NCI-H526 (cell line): ENCODE results near the gene CCDC13.

Experiments
- DNase-seq, 2 experiments: peaks; one replicate each; lab custom pipeline; 2025; lab: John Stamatoyannopoulos, UW

CCDC13 gene

GRCh38 chr3:42752441-42752840, 20.6 kb downstream of the CCDC13 start:
- no peak for DNase-seq

DNA sequence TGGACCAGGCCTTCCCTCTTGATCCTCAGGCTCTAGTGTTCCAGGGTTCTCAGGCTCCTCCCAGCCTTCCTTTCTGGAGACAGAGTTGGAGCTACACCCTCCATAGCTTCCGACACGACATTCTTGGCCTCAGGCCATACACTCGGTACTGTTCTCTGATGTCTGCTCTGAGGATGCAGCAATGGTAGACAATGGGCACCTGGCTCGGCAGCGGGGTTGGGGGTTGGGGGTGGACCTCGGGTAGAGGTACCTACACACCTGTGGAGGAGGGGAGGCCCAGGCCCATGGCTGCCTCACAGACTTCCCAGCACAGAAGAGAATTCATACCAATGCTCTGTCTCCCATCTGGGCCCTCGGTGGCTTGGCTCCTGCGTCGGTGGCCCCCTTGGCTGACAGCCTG, 21.4 kb downstream of the CCDC13 start:
- no peak for DNase-seq

GRCh38 chr3:42750834-42751233, 22.2 kb downstream of the CCDC13 start:
- DNase-seq, result no peak

DNA sequence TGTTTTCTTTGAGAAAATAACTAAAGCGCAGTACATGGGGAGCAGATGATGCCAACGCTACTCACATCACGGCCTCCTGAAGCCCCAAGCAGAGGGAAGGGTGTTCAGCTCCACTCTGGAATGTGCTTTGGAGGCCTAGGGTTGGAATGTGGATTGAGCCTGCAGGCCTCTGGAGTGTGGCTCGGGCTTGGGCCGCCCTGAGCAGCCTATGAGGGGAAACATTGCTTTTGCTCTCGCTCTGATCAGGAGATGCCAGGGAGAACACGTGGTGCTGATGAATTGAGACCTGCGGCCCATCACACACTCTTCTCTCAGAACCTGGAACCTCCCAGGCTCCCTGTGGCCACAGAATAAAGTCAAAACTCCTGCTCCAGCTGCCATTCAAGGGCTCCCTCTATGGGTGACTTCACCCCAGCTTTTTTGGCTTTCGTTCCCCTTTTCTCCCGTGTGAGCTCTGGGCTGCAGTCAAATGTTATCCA, 23.3 kb downstream of the CCDC13 start:
- no peak for DNase-seq

GRCh38 chr3:42749025-42749752, 23.9 kb downstream of the CCDC13 start:
- DNase-seq, result no peak

DNA sequence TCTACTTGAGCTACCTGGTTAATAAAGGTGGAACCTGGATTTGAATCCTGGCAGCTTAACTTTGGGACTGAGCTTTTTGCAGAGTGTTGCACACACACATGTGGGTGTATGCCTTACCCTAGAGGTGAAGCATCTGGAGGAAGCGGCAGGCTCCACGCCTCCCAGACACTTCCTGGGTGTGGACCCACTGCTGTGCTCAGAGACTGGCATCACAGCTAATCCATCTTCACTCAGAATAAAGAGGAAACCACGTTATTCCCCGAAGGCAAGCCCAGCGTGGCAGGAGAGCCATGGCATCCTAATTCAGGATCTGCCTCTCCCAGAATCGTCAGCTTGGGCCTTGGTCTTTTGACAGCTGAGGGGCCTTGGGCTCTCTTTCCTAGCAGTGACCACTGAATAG, 25.5 kb downstream of the CCDC13 start:
- DNase-seq, result no peak

GRCh38 chr3:42746455-42747450, 26.3 kb downstream of the CCDC13 start:
- DNase-seq, result no peak

DNA sequence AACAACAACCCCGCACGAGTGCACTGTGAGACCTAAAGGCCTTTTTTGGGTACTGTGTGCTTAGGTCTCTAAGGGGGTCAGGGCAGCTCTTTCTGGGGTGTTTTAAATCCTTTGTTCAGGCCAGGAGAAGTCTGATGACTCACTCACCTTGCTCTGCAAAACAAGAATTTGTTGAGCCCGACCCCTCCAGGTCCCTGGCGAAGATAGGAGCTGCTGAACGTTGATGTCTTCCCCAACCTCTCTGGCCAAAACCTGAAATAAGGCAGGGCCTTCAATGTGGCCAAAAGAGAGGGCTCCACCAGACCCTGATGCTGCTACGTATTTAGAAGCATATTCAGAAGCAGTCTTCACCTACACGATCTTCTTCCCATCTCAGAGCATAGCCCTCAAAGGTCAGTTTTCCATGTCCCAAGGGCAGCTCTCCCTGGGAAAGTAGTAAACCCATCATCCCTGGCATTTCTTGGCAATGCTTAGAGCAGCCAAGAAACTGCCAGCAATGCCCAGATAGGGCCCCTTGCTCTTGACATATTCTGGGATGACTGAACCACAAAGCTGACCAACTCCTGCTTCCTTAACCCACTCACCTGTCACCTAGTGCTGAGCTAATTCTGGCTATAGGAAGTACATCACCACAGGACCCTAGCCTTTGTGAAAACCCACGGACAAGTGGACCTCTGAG, 27.1 kb downstream of the CCDC13 start:
- no peak for DNase-seq

GRCh38 chr3:42745291-42745745, 27.7 kb downstream of the CCDC13 start:
- DNase-seq, result no peak

DNA sequence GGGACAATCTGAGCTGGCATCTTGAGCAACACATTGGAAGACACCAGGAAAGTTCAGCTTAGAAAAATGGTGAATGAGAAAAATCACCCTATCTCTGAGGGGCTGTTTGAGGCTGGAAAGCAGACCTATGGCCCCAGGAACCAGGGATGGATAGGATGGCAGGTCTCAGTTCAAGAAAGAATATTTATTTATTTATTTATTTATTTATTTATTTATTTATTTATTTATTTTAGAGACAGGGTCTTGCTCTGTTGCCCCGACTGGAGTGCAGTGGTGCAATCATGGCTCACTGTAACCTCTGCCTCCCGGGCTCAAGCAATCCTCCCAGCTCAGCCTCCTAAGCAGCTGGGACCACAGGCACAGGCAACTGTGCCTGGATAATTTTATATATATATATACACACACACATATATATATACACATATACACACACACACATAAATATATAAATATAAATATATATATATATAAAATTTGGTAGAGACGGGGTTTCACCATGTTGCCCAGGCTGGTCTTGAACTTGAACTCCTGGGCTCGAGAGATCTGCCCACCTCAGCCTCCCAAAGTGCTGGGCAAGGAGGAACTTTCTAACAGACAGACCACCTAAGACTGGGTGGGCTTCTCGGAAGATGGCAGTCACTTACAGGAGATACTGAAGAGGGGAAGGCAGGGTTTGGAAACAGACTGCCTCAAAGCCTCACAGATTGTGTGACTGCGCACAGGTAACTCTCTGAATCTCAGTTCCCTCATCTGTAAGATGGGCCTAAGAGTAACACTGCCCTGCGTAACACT, 29.7 kb downstream of the CCDC13 start:
- DNase-seq, result no peak

- no peak for DNase-seq
Measured at GRCh38 chr3:42742688-42743087, 30.4 kb downstream of the CCDC13 start.

- DNase-seq, result no peak
Measured at GRCh38 chr3:42742259-42742658, 30.8 kb downstream of the CCDC13 start.

GRCh38 chr3:42741796-42742195, 31.3 kb downstream of the CCDC13 start:
- DNase-seq, result no peak

DNA sequence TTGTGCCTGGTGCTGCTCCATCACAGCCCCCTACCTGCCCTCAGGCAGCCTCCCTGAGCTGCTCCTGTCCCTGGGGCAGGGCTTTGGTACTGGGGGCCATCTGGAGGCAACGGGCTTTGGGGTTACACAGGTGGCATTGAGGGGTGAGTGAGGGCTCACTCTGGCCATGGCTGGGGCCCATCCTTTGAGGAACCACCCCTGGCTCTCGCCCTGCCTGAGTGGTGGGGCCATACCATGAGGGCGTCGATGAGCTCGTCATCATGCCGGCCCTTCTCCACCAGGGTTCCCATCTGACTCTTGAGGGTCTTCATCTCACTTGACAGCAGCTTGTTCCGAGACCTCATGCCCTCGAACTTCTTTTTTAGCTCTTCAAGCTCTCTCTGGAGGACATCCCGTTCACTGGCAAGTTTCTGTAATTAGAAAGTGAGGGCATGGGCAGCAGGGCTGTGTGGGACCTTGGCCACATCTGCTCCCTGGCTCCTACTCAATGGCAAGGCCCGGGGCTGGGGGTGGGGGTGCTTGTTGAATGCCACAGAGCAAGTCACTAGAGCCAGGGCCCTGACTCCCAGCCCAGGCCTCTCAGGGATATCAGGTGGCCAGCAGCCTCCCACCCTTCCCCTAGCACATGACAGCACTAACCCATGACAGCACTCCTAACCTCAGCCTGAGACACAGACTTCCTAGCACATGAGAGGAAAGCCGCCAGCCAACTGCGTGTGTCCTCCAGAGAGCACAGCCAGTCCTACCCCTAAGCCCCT, 33.5 kb downstream of the CCDC13 start:
- no peak for DNase-seq

- no peak for DNase-seq
Measured at GRCh38 chr3:42736531-42736930, 36.5 kb downstream of the CCDC13 start.

DNA sequence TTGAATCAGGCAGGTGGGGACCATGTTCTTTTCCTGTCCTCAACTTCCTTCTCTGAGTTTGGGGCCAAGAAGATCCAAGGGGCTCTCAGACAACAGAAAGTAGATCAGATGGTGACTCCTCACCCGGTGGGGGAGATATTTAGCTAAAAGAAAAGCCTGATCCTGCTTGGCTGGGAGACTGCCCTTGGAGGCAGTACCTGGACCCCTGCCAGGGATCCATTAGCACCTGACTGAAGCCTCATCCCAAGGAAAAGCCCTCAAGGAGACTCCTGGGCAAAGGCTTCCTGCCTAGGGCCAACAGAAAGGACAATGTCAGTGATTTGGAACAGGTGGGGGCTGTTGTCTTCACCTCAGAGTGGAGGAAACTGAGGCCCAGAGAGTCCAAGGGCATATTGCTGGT, 37.0 kb downstream of the CCDC13 start:
- DNase-seq, result no peak

- DNase-seq, result no peak
Measured at GRCh38 chr3:42735615-42736014, 37.4 kb downstream of the CCDC13 start.

GRCh38 chr3:42735019-42735418, 38.0 kb downstream of the CCDC13 start:
- no peak for DNase-seq

GRCh38 chr3:42734263-42734860, 38.7 kb downstream of the CCDC13 start:
- DNase-seq, result no peak
